C1 segment of cervical spinal cord (tissue), 14 donors: ENCODE measurements around the gene RBPJL.

Experiments used
- DNase-seq, 14 donors: peaks; one replicate each; lab custom pipeline; 2025; lab: John Stamatoyannopoulos, UW

Gene RBPJL

GRCh38 chr20:45359406-45360148 is 52.9 kb downstream of the RBPJL start:
- DNase-seq, result no peak

- no peak for DNase-seq
Observed at GRCh38 chr20:45361793-45362192, 55.2 kb downstream of the RBPJL start.

- peak; percentile 96 to 99 (median 98) for DNase-seq
Observed at GRCh38 chr20:45362804-45363610, 56.4 kb downstream of the RBPJL start, which contains the start of gene SYS1. SYS1 (plus strand) TSS chr20:45363156; CDS start chr20:45363532, 376 bp downstream.

GRCh38 chr20:45363611-45364492 is 57.2 kb downstream of the RBPJL start:
- no peak for DNase-seq

GRCh38 chr20:45365444-45365970 is 58.9 kb downstream of the RBPJL start:
- no peak for DNase-seq

- no peak for DNase-seq
Observed at GRCh38 chr20:45366192-45366591, 59.6 kb downstream of the RBPJL start.

- DNase-seq, result no peak
Observed at GRCh38 chr20:45366631-45367030, 60.0 kb downstream of the RBPJL start.

- DNase-seq, result no peak
Observed at GRCh38 chr20:45367126-45367525, 60.5 kb downstream of the RBPJL start.
